ENCODE data around the gene DCLK2. TPM values are rescaled to one million over a fixed set of nuclear protein-coding genes. Genes with fewer than 3 reads are reported as not detected.
"Not testable (repeated sequence)": the region's sequence is repeated elsewhere in the genome, so short reads cannot be mapped to it uniquely, and the experiment has no call there.

Gene DCLK2
- total RNA-seq, 2 donors from 2014 or later: 3.1 to 3.9 TPM

GRCh38 chr4:150182794-150183193, 104.5 kb downstream of the DCLK2 start:
- no peak for DNase-seq
- Histone ChIP-seq H3K27me3 (no peaks in the 10 kb centered on the region), H3K4me1 (no peaks in the 10 kb centered on the region), H3K36me3 (no peaks in the 10 kb centered on the region), H3K27ac (no peak overlapping the region), H3K9ac (ENCODE audit: low read depth in 2 of 2, low read length in 2 of 2) (no peak overlapping the region), H3K9me3 (no peaks in the 10 kb centered on the region), H3K4me3 (no peak overlapping the region)
- no peak for TF ChIP-seq CTCF (IDR thresholded peaks at IDR 0.05)
- intact Hi-C loops (cut with DNase I): no loop called here

- H3K9me3 ChIP-seq; H3K27me3 ChIP-seq; H3K4me3 ChIP-seq; H3K27ac ChIP-seq; intact Hi-C loops (cut with DNase I); H3K9ac ChIP-seq (ENCODE audit: low read depth in 2 of 2, low read length in 2 of 2); H3K36me3 ChIP-seq; DNase-seq; H3K4me1 ChIP-seq: not testable (repeated sequence)
Measured at GRCh38 chr4:150185033-150185432, 106.8 kb downstream of the DCLK2 start.

GRCh38 chr4:150192986-150193385, 114.7 kb downstream of the DCLK2 start:
- no peak overlapping the region for H3K27ac ChIP-seq
- intact Hi-C loops (cut with DNase I): no loop called here
- no peak for TF ChIP-seq CTCF (IDR thresholded peaks at IDR 0.05)
- H3K27me3 ChIP-seq: no peaks in the 10 kb centered on the region
- no peak overlapping the region for H3K9ac ChIP-seq (ENCODE audit: low read depth in 2 of 2, low read length in 2 of 2)
- no peaks in the 10 kb centered on the region for H3K36me3 ChIP-seq
- no peak for DNase-seq
- H3K9me3 ChIP-seq: no peaks in the 10 kb centered on the region
- no peaks in the 10 kb centered on the region for H3K4me1 ChIP-seq
- no peak overlapping the region for H3K4me3 ChIP-seq

- H3K4me3 ChIP-seq; H3K27me3 ChIP-seq; H3K9ac ChIP-seq (ENCODE audit: low read depth in 2 of 2, low read length in 2 of 2); H3K27ac ChIP-seq; H3K36me3 ChIP-seq; H3K9me3 ChIP-seq; H3K4me1 ChIP-seq; DNase-seq; intact Hi-C loops (cut with DNase I): not testable (repeated sequence)
Measured at GRCh38 chr4:150197256-150197655, 119.0 kb downstream of the DCLK2 start.

- H3K9ac ChIP-seq (ENCODE audit: low read depth in 2 of 2, low read length in 2 of 2): no peak overlapping the region
- no peaks in the 10 kb centered on the region for H3K27me3 ChIP-seq
- no peak for TF ChIP-seq CTCF (IDR thresholded peaks at IDR 0.05)
- no peaks in the 10 kb centered on the region for H3K9me3 ChIP-seq
- no peaks in the 10 kb centered on the region for H3K4me1 ChIP-seq
- intact Hi-C loops (cut with DNase I): no loop called here
- DNase-seq: no peak
- H3K36me3 ChIP-seq: no peaks in the 10 kb centered on the region
- H3K4me3 ChIP-seq: no peak overlapping the region
- no peak overlapping the region for H3K27ac ChIP-seq
Measured at GRCh38 chr4:150199056-150199455, 120.8 kb downstream of the DCLK2 start.

GRCh38 chr4:150205016-150205415, 126.8 kb downstream of the DCLK2 start:
- no peak for TF ChIP-seq CTCF (IDR thresholded peaks at IDR 0.05)
- Histone ChIP-seq H3K36me3 (no peaks in the 10 kb centered on the region), H3K4me1 (no peaks in the 10 kb centered on the region), H3K9ac (ENCODE audit: low read depth in 2 of 2, low read length in 2 of 2) (no peak overlapping the region), H3K4me3 (no peak overlapping the region), H3K27me3 (no peaks in the 10 kb centered on the region), H3K27ac (no peak overlapping the region), H3K9me3 (no peaks in the 10 kb centered on the region)
- intact Hi-C loops (cut with DNase I): no loop called here
- no peak for DNase-seq

- no peak for DNase-seq
- Histone ChIP-seq H3K27ac (no peak overlapping the region), H3K4me3 (no peak overlapping the region), H3K36me3 (no peaks in the 10 kb centered on the region), H3K4me1 (no peaks in the 10 kb centered on the region), H3K27me3 (no peaks in the 10 kb centered on the region), H3K9ac (ENCODE audit: low read depth in 2 of 2, low read length in 2 of 2) (no peak overlapping the region), H3K9me3 (no peaks in the 10 kb centered on the region)
- no peak for TF ChIP-seq CTCF (IDR thresholded peaks at IDR 0.05)
- intact Hi-C loops (cut with DNase I): no loop called here
Measured at GRCh38 chr4:150206265-150206664, 128.0 kb downstream of the DCLK2 start.

All from colonic mucosa (tissue), 4 donors.